Measurements from ENCODE around the gene ROBO2. TPM values are rescaled to one million over a fixed set of nuclear protein-coding genes. Genes with fewer than 3 reads are reported as not detected.

Gene ROBO2
- total RNA-seq, 1 donor from 2014 or later, result 22.7 TPM

DNA sequence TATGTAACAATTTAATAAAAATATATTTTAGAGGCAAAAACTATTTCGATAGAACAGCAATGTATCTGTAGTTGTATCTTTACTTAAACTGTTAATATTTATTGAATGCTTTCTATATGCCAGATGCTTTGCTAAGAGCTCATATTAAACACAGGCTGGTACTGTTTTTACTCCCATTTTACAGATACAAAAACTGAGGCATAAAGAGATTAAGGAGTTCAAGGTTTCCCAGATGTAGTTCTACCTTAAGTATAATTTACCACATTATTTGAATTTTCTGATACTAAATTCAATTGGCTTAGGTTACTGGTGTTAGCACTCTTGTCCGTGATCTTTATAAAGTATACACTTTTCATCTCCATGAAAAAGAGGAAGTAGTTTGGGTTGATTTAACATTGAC, 149.8 kb downstream of the ROBO2 start:
- no peaks in the 10 kb centered on the region for H3K36me3 Mint-ChIP-seq
- H3K4me1 Mint-ChIP-seq (ENCODE audit: unreplicated experiment), result peaks cover 11% of the 10 kb centered on the region
- no peak overlapping the region for H3K27ac Mint-ChIP-seq
- TF ChIP-seq, protein P1, sequence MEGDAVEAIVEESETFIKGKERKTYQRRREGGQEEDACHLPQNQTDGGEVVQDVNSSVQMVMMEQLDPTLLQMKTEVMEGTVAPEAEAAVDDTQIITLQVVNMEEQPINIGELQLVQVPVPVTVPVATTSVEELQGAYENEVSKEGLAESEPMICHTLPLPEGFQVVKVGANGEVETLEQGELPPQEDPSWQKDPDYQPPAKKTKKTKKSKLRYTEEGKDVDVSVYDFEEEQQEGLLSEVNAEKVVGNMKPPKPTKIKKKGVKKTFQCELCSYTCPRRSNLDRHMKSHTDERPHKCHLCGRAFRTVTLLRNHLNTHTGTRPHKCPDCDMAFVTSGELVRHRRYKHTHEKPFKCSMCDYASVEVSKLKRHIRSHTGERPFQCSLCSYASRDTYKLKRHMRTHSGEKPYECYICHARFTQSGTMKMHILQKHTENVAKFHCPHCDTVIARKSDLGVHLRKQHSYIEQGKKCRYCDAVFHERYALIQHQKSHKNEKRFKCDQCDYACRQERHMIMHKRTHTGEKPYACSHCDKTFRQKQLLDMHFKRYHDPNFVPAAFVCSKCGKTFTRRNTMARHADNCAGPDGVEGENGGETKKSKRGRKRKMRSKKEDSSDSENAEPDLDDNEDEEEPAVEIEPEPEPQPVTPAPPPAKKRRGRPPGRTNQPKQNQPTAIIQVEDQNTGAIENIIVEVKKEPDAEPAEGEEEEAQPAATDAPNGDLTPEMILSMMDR (conservative IDR thresholded peaks at IDR 0.05), result no peak
- peaks cover 5% of the 10 kb centered on the region for H3K9me3 Mint-ChIP-seq
- H3K4me3 Mint-ChIP-seq, result no peak overlapping the region
- no peak for DNase-seq (ENCODE audit: extremely low spot score, unreplicated experiment)
- no peaks in the 10 kb centered on the region for H3K27me3 Mint-ChIP-seq

DNA sequence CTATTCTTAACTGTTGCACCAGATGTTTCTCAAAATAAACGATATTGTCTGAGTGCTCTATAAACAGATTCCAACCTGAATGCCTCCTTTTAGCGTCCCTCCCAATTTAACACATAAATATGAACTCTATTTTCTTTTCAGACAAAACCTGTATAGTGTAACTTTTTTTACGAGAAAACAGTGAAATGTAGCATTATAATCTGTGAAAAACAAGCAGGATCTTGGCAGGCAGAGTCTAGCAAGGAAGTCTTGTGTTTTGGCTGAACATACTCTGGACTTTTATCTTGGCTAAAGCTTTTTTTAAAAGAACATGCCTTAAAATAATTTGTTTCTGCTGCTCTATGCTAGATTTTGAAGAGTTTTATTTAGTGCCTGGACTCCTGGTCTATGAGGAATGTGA, 150.5 kb downstream of the ROBO2 start:
- Mint-ChIP-seq H3K36me3 (no peaks in the 10 kb centered on the region), H3K4me3 (no peak overlapping the region), H3K27ac (no peak overlapping the region), H3K27me3 (no peaks in the 10 kb centered on the region), H3K9me3 (peaks cover 5% of the 10 kb centered on the region), H3K4me1 (ENCODE audit: unreplicated experiment) (peaks cover 11% of the 10 kb centered on the region)
- TF ChIP-seq, protein P1 (conservative IDR thresholded peaks at IDR 0.05), result no peak
- no peak for DNase-seq (ENCODE audit: extremely low spot score, unreplicated experiment)

DNA sequence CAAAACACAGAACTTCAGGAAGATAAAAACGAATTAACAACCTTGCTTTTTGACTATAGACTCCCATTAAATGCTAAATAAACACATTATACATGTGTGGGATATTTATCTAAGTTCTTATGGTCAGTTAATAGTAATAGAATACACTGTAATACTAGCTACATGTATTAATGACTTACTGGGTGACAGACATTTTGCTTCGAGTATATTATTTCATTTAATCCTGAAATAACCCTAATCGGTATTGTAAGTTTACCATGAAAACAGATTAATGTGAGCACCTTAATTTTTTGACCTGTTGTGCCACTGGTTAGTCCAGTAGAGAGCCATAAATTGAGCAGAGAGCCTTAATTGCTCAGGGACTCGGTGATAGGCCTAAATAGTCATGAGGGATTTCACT, 151.1 kb downstream of the ROBO2 start:
- H3K4me1 Mint-ChIP-seq (ENCODE audit: unreplicated experiment), result peaks cover 11% of the 10 kb centered on the region
- H3K36me3 Mint-ChIP-seq, result no peaks in the 10 kb centered on the region
- H3K27me3 Mint-ChIP-seq, result no peaks in the 10 kb centered on the region
- TF ChIP-seq, protein P1 (conservative IDR thresholded peaks at IDR 0.05), result no peak
- no peak overlapping the region for H3K4me3 Mint-ChIP-seq
- no peak overlapping the region for H3K27ac Mint-ChIP-seq
- DNase-seq (ENCODE audit: extremely low spot score, unreplicated experiment), result no peak
- peaks cover 5% of the 10 kb centered on the region for H3K9me3 Mint-ChIP-seq

DNA sequence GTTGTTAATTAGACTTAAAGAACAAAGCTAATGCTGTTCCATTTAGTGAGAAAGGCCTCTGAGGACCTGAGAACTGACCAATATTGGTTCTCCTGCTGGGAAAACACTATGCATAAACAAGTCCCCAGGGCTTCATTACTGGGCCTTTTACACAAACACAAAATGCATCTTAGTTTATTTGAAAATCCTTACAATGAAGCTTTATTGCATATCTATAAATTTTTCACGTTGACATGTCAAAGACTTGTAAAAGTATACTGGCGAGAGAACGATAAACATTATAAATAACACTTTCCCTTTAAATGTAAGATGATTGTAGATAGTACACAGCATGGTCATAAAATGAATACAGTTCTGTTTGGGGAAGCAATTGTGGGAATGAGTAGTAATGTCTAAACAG, 151.7 kb downstream of the ROBO2 start:
- Mint-ChIP-seq H3K4me1 (ENCODE audit: unreplicated experiment) (peaks cover 11% of the 10 kb centered on the region), H3K36me3 (no peaks in the 10 kb centered on the region), H3K27ac (no peak overlapping the region), H3K4me3 (no peak overlapping the region), H3K27me3 (no peaks in the 10 kb centered on the region), H3K9me3 (peaks cover 5% of the 10 kb centered on the region)
- no peak for DNase-seq (ENCODE audit: extremely low spot score, unreplicated experiment)
- TF ChIP-seq, protein P1 (conservative IDR thresholded peaks at IDR 0.05), result no peak

DNA sequence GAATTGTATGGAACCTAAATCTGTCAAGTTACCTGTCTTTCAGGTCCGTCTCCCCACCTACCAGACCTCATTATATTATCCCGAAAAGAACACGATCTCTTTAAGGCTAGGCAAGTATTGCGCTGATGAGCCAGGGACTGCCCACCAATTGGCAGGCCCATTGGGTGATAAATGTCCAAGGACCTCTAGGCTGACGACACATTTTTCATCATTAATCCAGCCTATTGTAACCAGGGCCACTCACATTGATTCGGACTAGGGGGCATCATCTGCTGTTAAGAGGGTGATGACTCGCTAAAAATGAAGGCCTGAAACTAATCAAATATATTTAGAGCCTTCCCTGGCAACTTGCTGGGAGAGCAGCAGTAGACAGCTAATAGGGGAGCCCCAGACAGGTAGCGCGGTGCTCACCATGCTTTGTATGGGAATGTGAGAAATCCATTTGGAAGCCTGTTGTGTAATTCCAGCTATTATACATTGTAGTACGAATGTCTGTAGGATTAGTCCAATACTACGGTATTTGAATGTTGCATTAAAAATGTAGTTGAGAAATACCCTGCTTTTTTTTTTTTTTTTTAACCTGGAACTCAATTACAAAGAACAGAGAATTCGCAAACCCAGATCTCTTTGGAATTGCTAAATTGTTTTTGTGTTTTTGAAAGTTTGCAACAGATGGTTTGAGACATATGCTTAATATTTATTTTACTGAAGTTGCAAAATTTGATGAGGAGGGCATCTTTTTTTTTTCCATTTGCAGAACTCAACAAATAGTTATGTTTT, 156.1 kb downstream of the ROBO2 start:
- TF ChIP-seq, protein P1 (conservative IDR thresholded peaks at IDR 0.05), result no peak
- Mint-ChIP-seq H3K4me1 (ENCODE audit: unreplicated experiment) (peaks cover 6% of the 10 kb centered on the region), H3K4me3 (no peak overlapping the region), H3K36me3 (no peaks in the 10 kb centered on the region), H3K9me3 (peaks cover 5% of the 10 kb centered on the region), H3K27ac (no peak overlapping the region), H3K27me3 (no peaks in the 10 kb centered on the region)
- DNase-seq (ENCODE audit: extremely low spot score, unreplicated experiment), result no peak

Data from type B pancreatic cell (in vitro differentiated cells).